ENCODE measurements around the gene DAZAP1.

DAZAP1 gene

GRCh38 chr19:1364070-1364704 is 43.2 kb upstream of the DAZAP1 start:
- H3K9me3 ChIP-seq (ENCODE audit: insufficient read depth, low read length), result no peaks in the 10 kb centered on the region
- no peaks in the 10 kb centered on the region for H3F3A ChIP-seq (ENCODE audit: insufficient read depth)
- TF ChIP-seq EZH2phosphoT487 (conservative IDR thresholded peaks at IDR 0.05; ENCODE audit: low read length) (no peak), CTCF (IDR thresholded peaks at IDR 0.05; ENCODE audit: insufficient read depth, low read length, poor library complexity, severe bottlenecking) (no peak)
- H3K4me3 ChIP-seq (ENCODE audit: insufficient read depth, low read length, poor library complexity, severe bottlenecking), result no peak overlapping the region
- no peaks in the 10 kb centered on the region for H3K36me3 ChIP-seq (ENCODE audit: low read length)
- no peaks in the 10 kb centered on the region for H3K79me2 ChIP-seq (ENCODE audit: insufficient read depth, low read length)
- no peaks in the 10 kb centered on the region for H3K27me3 ChIP-seq (ENCODE audit: low read length)
- no peak overlapping the region for H2AFZ ChIP-seq (ENCODE audit: low read depth, low read length, severe bottlenecking)
- no peak overlapping the region for H3K27ac ChIP-seq (ENCODE audit: low read depth, low read length)
- H3K4me2 ChIP-seq (ENCODE audit: low read depth, low read length, poor library complexity, severe bottlenecking), result no peak overlapping the region
- H3K9ac ChIP-seq (ENCODE audit: low read length), result no peak overlapping the region
- no peaks in the 10 kb centered on the region for H4K20me1 ChIP-seq (ENCODE audit: low read depth, low read length)
- no peaks in the 10 kb centered on the region for H3K9me2 ChIP-seq (replicated peaks; ENCODE audit: insufficient read depth, low read length)

- H4K20me1 ChIP-seq (ENCODE audit: low read depth, low read length), result no peaks in the 10 kb centered on the region
- no peaks in the 10 kb centered on the region for H3K9me3 ChIP-seq (ENCODE audit: insufficient read depth, low read length)
- no peak overlapping the region for H3K4me2 ChIP-seq (ENCODE audit: low read depth, low read length, poor library complexity, severe bottlenecking)
- H3K4me3 ChIP-seq (ENCODE audit: insufficient read depth, low read length, poor library complexity, severe bottlenecking), result no peak overlapping the region
- H3K27ac ChIP-seq (ENCODE audit: low read depth, low read length), result no peak overlapping the region
- no peaks in the 10 kb centered on the region for H3K9me2 ChIP-seq (replicated peaks; ENCODE audit: insufficient read depth, low read length)
- H3K9ac ChIP-seq (ENCODE audit: low read length), result no peak overlapping the region
- no peak for TF ChIP-seq EZH2phosphoT487 (conservative IDR thresholded peaks at IDR 0.05; ENCODE audit: low read length)
- TF ChIP-seq CTCF (IDR thresholded peaks at IDR 0.05; ENCODE audit: insufficient read depth, low read length, poor library complexity, severe bottlenecking), result no peak
- no peaks in the 10 kb centered on the region for H3F3A ChIP-seq (ENCODE audit: insufficient read depth)
- H3K36me3 ChIP-seq (ENCODE audit: low read length), result no peaks in the 10 kb centered on the region
- no peaks in the 10 kb centered on the region for H3K79me2 ChIP-seq (ENCODE audit: insufficient read depth, low read length)
- H3K27me3 ChIP-seq (ENCODE audit: low read length), result no peaks in the 10 kb centered on the region
- no peak overlapping the region for H2AFZ ChIP-seq (ENCODE audit: low read depth, low read length, severe bottlenecking)
These were observed 41.8 kb upstream of the DAZAP1 start for GRCh38 chr19:1365319-1366269.

- H2AFZ ChIP-seq (ENCODE audit: low read depth, low read length, severe bottlenecking), result no peak overlapping the region
- H3K27ac ChIP-seq (ENCODE audit: low read depth, low read length), result no peak overlapping the region
- H3K27me3 ChIP-seq (ENCODE audit: low read length), result no peaks in the 10 kb centered on the region
- H3K9me3 ChIP-seq (ENCODE audit: insufficient read depth, low read length), result no peaks in the 10 kb centered on the region
- H3K79me2 ChIP-seq (ENCODE audit: insufficient read depth, low read length), result no peaks in the 10 kb centered on the region
- H4K20me1 ChIP-seq (ENCODE audit: low read depth, low read length), result no peaks in the 10 kb centered on the region
- H3K4me2 ChIP-seq (ENCODE audit: low read depth, low read length, poor library complexity, severe bottlenecking), result no peak overlapping the region
- no peak overlapping the region for H3K4me3 ChIP-seq (ENCODE audit: insufficient read depth, low read length, poor library complexity, severe bottlenecking)
- no peaks in the 10 kb centered on the region for H3K36me3 ChIP-seq (ENCODE audit: low read length)
- no peaks in the 10 kb centered on the region for H3K9me2 ChIP-seq (replicated peaks; ENCODE audit: insufficient read depth, low read length)
- H3F3A ChIP-seq (ENCODE audit: insufficient read depth), result no peaks in the 10 kb centered on the region
- no peak overlapping the region for H3K9ac ChIP-seq (ENCODE audit: low read length)
- TF ChIP-seq CTCF (IDR thresholded peaks at IDR 0.05; ENCODE audit: insufficient read depth, low read length, poor library complexity, severe bottlenecking) (no peak), EZH2phosphoT487 (conservative IDR thresholded peaks at IDR 0.05; ENCODE audit: low read length) (no peak)
These were observed 41.1 kb upstream of the DAZAP1 start for GRCh38 chr19:1366296-1366695.
